ENCODE measurements around the gene SIK3.

SIK3 gene

GRCh38 chr11:116893906-116894305 lies 204.3 kb downstream of the SIK3 start:
- DNase-seq (ENCODE audit: low spot score), result no peak

- no peak for DNase-seq (ENCODE audit: low spot score)
Observed at GRCh38 chr11:116893437-116893836, 204.8 kb downstream of the SIK3 start.

GRCh38 chr11:116892374-116892773 lies 205.9 kb downstream of the SIK3 start:
- no peak for DNase-seq (ENCODE audit: low spot score)

- DNase-seq (ENCODE audit: low spot score), result no peak
Observed at GRCh38 chr11:116891746-116892145, 206.5 kb downstream of the SIK3 start.

GRCh38 chr11:116890607-116891006 lies 207.6 kb downstream of the SIK3 start:
- no peak for DNase-seq (ENCODE audit: low spot score)

GRCh38 chr11:116890193-116890592 lies 208.0 kb downstream of the SIK3 start:
- no peak for DNase-seq (ENCODE audit: low spot score)

- DNase-seq (ENCODE audit: low spot score), result no peak
Observed at GRCh38 chr11:116888884-116889549, 209.2 kb downstream of the SIK3 start.

GRCh38 chr11:116888024-116888423 lies 210.2 kb downstream of the SIK3 start:
- DNase-seq (ENCODE audit: low spot score), result no peak

- DNase-seq (ENCODE audit: low spot score), result no peak
Observed at GRCh38 chr11:116885951-116886655, 212.1 kb downstream of the SIK3 start.

GRCh38 chr11:116882386-116882785 lies 215.8 kb downstream of the SIK3 start:
- DNase-seq (ENCODE audit: low spot score), result peak; percentile 28

GRCh38 chr11:116881143-116881542 lies 217.1 kb downstream of the SIK3 start:
- no peak for DNase-seq (ENCODE audit: low spot score)

GRCh38 chr11:116879800-116880625 lies 218.2 kb downstream of the SIK3 start:
- DNase-seq (ENCODE audit: low spot score), result peak; percentile 58

- no peak for DNase-seq (ENCODE audit: low spot score)
Observed at GRCh38 chr11:116876656-116877055, 221.6 kb downstream of the SIK3 start.

GRCh38 chr11:116875194-116875593 lies 223.0 kb downstream of the SIK3 start:
- DNase-seq (ENCODE audit: low spot score), result no peak

GRCh38 chr11:116874251-116874650 lies 224.0 kb downstream of the SIK3 start:
- DNase-seq (ENCODE audit: low spot score), result no peak

- DNase-seq (ENCODE audit: low spot score), result no peak
Observed at GRCh38 chr11:116873381-116873780, 224.8 kb downstream of the SIK3 start.

GRCh38 chr11:116871248-116871647 lies 227.0 kb downstream of the SIK3 start:
- DNase-seq (ENCODE audit: low spot score), result no peak

- no peak for DNase-seq (ENCODE audit: low spot score)
Observed at GRCh38 chr11:116870054-116870453, 228.2 kb downstream of the SIK3 start.

GRCh38 chr11:116869610-116870009 lies 228.6 kb downstream of the SIK3 start:
- no peak for DNase-seq (ENCODE audit: low spot score)

GRCh38 chr11:116868066-116868465 lies 230.2 kb downstream of the SIK3 start:
- DNase-seq (ENCODE audit: low spot score), result no peak

- no peak for DNase-seq (ENCODE audit: low spot score)
Observed at GRCh38 chr11:116867619-116868018, 230.6 kb downstream of the SIK3 start.

- no peak for DNase-seq (ENCODE audit: low spot score)
Observed at GRCh38 chr11:116866804-116867455, 231.3 kb downstream of the SIK3 start.
